ENCODE results near the gene ARMC12. TPM values are rescaled to one million over a fixed set of nuclear protein-coding genes. Genes with fewer than 3 reads are reported as not detected.

ARMC12 gene
- total RNA-seq, 1 donor from 2014 or later, result 0.52 TPM

DNA sequence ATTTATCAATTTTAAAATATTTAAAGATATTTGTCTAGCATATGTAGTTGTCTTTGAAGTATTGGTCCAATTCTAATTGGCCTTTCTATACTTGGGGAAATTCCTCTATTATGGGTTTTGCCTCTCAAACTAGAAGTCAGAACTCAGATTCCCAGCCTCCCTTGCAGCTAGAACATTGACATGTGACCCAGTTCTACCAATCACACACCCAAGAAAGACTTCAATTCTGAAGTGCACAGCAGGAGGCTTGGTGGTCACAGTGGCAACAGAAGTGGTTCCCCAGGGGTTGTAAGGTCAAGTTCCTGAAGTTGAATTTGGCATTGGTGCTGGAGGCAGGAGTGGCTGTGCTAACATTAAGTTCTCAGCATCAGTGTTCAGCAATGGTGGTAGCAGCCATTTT lies 33.3 kb upstream of the ARMC12 start:
- no peaks in the 10 kb centered on the region for H3K4me1 ChIP-seq (ENCODE audit: control insufficient read depth in 3 of 3, insufficient read depth in 3 of 3, low read length in 3 of 3)
- H3K9ac ChIP-seq (ENCODE audit: low read depth in 1 of 3, low read length in 3 of 3), result no peak overlapping the region
- H3K36me3 ChIP-seq (ENCODE audit: control insufficient read depth in 3 of 3, insufficient read depth in 3 of 3, low read length in 3 of 3), result no peaks in the 10 kb centered on the region
- H3K27ac ChIP-seq (ENCODE audit: low read depth, low read length), result no peak overlapping the region
- H3K9me3 ChIP-seq (ENCODE audit: control insufficient read depth in 3 of 3, low read length in 3 of 3), result peaks cover 0 to 4% (median 0%) of the 10 kb centered on the region in 3 donors
- H3K27me3 ChIP-seq (ENCODE audit: control insufficient read depth in 3 of 3, insufficient read depth in 3 of 3, low read length in 3 of 3), result no peaks in the 10 kb centered on the region
- no peak overlapping the region for H3K4me3 ChIP-seq (ENCODE audit: low read length in 3 of 3)

DNA sequence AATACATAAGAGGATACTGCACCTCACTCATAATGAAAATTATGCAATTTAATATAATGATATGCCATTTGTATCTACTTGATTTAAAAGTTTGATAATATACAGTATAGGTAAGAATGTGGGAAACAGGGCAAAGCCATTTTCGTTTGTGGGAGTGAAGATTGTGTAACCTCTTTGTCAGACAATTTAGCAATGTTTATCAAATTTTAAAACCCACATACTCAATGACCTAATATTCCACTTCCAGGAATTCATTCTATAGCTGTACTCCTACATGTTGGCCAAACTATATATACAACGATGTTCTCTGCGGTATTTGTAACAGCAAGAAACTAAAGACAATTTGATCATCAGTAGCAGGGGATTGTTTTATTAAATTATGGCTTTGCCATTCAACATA lies 30.4 kb upstream of the ARMC12 start:
- H3K9ac ChIP-seq (ENCODE audit: low read depth in 1 of 3, low read length in 3 of 3), result no peak overlapping the region
- H3K4me3 ChIP-seq (ENCODE audit: low read length in 3 of 3), result no peak overlapping the region
- no peaks in the 10 kb centered on the region for H3K36me3 ChIP-seq (ENCODE audit: control insufficient read depth in 3 of 3, insufficient read depth in 3 of 3, low read length in 3 of 3)
- H3K9me3 ChIP-seq (ENCODE audit: control insufficient read depth in 3 of 3, low read length in 3 of 3), result peaks cover 0 to 4% (median 0%) of the 10 kb centered on the region in 3 donors
- no peaks in the 10 kb centered on the region for H3K4me1 ChIP-seq (ENCODE audit: control insufficient read depth in 3 of 3, insufficient read depth in 3 of 3, low read length in 3 of 3)
- H3K27me3 ChIP-seq (ENCODE audit: control insufficient read depth in 3 of 3, insufficient read depth in 3 of 3, low read length in 3 of 3), result no peaks in the 10 kb centered on the region
- H3K27ac ChIP-seq (ENCODE audit: low read depth, low read length), result no peak overlapping the region

DNA sequence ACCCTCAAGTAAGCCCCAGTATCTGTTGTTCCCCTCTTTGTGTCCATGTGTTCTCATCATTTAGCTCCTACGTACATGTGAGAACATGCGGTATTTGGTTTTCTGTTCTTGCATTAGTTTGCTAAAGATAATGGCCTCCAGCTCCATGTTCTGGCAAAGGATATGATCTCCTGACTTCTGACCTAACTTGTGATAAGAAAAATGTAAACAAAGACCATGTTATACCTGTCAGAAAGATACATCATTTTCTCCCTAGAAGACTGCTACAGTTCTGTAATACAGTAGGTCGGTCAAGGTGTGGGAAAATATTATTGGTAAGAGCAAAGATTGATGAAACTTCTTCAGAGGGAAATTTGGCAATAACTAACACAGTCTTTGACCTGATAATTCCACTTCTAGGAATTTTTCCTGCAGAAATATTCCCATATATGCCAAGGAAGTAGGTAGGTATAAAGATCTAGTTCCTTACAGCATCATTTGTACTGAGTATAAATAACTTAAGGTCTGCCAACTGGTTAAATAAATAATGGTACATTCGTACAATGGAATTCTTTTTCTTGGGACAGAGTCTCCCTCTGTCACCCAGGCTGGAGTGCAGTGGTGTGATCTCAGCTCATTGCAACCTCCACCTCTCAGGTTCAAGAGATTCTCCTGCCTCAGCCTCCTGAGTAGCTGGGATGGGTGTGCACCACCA lies 29.0 kb upstream of the ARMC12 start:
- H3K27me3 ChIP-seq (ENCODE audit: control insufficient read depth in 3 of 3, insufficient read depth in 3 of 3, low read length in 3 of 3), result no peaks in the 10 kb centered on the region
- H3K9me3 ChIP-seq (ENCODE audit: control insufficient read depth in 3 of 3, low read length in 3 of 3), result peaks cover 0 to 4% (median 0%) of the 10 kb centered on the region in 3 donors
- H3K4me3 ChIP-seq (ENCODE audit: low read length in 3 of 3), result no peak overlapping the region
- H3K36me3 ChIP-seq (ENCODE audit: control insufficient read depth in 3 of 3, insufficient read depth in 3 of 3, low read length in 3 of 3), result no peaks in the 10 kb centered on the region
- H3K4me1 ChIP-seq (ENCODE audit: control insufficient read depth in 3 of 3, insufficient read depth in 3 of 3, low read length in 3 of 3), result no peaks in the 10 kb centered on the region
- H3K27ac ChIP-seq (ENCODE audit: low read depth, low read length), result no peak overlapping the region
- no peak overlapping the region for H3K9ac ChIP-seq (ENCODE audit: low read depth in 1 of 3, low read length in 3 of 3)

DNA sequence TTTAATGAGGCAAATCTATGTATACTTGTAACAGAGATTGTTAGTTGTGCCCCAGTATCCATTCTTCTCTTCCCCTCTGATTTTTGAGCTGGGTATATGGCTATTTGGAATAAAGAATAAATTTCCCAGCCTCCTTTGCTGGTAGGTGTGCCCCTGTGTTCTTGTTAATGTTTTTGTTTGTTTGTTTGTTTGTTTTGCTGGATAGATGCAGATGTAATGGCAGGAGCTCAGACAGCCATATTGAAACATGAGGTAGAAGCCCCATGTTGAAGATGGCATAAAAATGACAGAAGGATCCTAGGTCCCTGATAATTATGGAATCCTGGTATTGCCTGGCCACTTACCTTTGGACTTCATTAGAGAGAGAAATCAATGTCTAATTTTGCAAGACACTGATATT lies 28.2 kb upstream of the ARMC12 start:
- no peak overlapping the region for H3K4me3 ChIP-seq (ENCODE audit: low read length in 3 of 3)
- no peaks in the 10 kb centered on the region for H3K27me3 ChIP-seq (ENCODE audit: control insufficient read depth in 3 of 3, insufficient read depth in 3 of 3, low read length in 3 of 3)
- H3K9ac ChIP-seq (ENCODE audit: low read depth in 1 of 3, low read length in 3 of 3), result no peak overlapping the region
- no peaks in the 10 kb centered on the region for H3K36me3 ChIP-seq (ENCODE audit: control insufficient read depth in 3 of 3, insufficient read depth in 3 of 3, low read length in 3 of 3)
- H3K9me3 ChIP-seq (ENCODE audit: control insufficient read depth in 3 of 3, low read length in 3 of 3), result peaks cover 0 to 2% (median 0%) of the 10 kb centered on the region in 3 donors
- no peak overlapping the region for H3K27ac ChIP-seq (ENCODE audit: low read depth, low read length)
- no peaks in the 10 kb centered on the region for H3K4me1 ChIP-seq (ENCODE audit: control insufficient read depth in 3 of 3, insufficient read depth in 3 of 3, low read length in 3 of 3)

DNA sequence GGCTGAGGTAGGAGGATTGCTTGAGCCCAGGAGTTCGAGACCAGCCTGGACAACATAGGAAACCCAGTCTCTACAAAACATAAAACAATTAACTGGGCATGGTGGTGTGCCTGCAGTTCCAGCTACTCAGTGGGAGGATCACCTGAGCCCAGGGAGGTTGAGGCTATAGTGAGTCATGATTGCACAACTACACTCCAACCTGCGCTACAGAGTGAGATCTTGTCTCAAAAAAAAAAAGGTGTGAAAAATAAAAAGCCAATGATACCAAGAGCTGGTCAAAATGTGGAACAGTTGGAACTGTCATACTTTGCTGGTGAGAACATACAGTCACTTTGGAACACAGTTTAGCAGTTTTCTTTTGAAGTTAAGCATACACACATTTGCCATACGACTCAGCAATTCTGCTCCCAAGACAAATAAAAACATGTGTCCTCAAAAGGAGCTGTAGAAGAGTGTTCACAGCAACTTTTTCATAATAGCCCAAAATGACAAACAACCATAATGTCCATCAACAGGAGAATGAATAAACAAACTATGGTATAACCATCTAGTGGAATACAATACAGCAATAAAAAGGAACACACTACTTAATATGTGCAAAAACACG lies 26.5 kb upstream of the ARMC12 start:
- Histone ChIP-seq H3K9ac (ENCODE audit: low read depth in 1 of 3, low read length in 3 of 3) (no peak overlapping the region), H3K36me3 (ENCODE audit: control insufficient read depth in 3 of 3, insufficient read depth in 3 of 3, low read length in 3 of 3) (no peaks in the 10 kb centered on the region), H3K27me3 (ENCODE audit: control insufficient read depth in 3 of 3, insufficient read depth in 3 of 3, low read length in 3 of 3) (no peaks in the 10 kb centered on the region), H3K27ac (ENCODE audit: low read depth, low read length) (no peak overlapping the region), H3K9me3 (ENCODE audit: control insufficient read depth in 3 of 3, low read length in 3 of 3) (no peaks in the 10 kb centered on the region), H3K4me1 (ENCODE audit: control insufficient read depth in 3 of 3, insufficient read depth in 3 of 3, low read length in 3 of 3) (no peaks in the 10 kb centered on the region), H3K4me3 (ENCODE audit: low read length in 3 of 3) (no peak overlapping the region)

DNA sequence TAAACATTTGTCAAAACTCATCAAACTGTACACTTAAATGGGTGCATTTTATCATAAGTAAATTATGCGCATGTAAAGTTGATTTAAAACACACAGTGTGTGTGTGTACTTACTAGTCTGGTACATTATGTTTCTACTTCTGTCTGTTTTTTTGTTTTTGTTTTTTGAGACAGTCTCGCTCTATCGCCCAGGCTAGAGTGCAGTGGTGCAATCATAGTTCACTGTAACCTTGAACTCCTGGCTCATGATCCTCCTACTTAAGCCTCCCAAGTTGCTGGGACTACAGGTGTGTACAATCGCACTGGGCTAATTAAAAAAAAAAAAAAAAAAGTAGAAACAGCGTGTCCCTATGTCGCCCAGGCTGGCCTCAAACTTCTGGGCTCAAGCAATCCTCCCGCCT lies 25.1 kb upstream of the ARMC12 start:
- Histone ChIP-seq H3K27me3 (ENCODE audit: control insufficient read depth in 3 of 3, insufficient read depth in 3 of 3, low read length in 3 of 3) (no peaks in the 10 kb centered on the region), H3K9ac (ENCODE audit: low read depth in 1 of 3, low read length in 3 of 3) (no peak overlapping the region), H3K4me3 (ENCODE audit: low read length in 3 of 3) (no peak overlapping the region), H3K27ac (ENCODE audit: low read depth, low read length) (no peak overlapping the region), H3K36me3 (ENCODE audit: control insufficient read depth in 3 of 3, insufficient read depth in 3 of 3, low read length in 3 of 3) (no peaks in the 10 kb centered on the region), H3K4me1 (ENCODE audit: control insufficient read depth in 3 of 3, insufficient read depth in 3 of 3, low read length in 3 of 3) (peaks cover 0 to 3% (median 0%) of the 10 kb centered on the region in 3 donors), H3K9me3 (ENCODE audit: control insufficient read depth in 3 of 3, low read length in 3 of 3) (no peaks in the 10 kb centered on the region)

DNA sequence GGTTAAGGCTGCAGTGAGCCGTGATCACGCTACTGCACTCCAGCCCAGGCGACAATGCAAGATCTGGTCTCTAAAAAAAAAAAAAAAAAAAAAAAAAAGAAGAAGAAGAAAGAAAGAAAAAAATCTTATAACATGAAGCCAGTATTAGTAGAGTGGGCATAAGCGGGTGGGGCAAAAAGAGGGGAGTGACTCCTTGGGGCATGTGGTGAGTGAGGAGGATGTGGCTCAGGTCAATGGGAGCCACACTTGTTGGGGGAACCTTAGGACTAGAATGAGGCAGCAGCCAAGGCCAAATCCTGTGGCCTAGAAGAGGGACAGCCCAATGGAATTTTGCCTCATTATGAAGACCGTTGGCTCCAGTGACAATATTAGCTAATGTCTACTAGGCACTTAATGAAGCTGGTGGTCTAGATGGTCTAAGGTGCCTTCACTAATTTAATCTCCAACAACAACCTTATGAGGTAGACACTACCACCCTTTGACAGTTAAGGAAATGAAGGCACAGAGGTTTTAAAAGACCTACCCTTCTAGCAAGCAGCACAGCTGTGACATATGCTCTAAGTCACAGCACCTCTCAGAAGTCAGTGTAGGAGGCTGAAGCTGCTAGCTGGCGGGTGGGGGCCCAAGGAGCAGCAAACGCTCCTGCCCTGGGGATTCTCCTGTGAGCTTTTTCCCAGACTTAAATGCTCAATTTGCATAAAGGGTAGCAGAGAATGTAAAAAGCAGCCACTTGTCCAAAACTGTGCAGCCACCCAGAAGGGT lies 23.6 kb upstream of the ARMC12 start:
- no peaks in the 10 kb centered on the region for H3K27me3 ChIP-seq (ENCODE audit: control insufficient read depth in 3 of 3, insufficient read depth in 3 of 3, low read length in 3 of 3)
- H3K36me3 ChIP-seq (ENCODE audit: control insufficient read depth in 3 of 3, insufficient read depth in 3 of 3, low read length in 3 of 3), result no peaks in the 10 kb centered on the region
- H3K4me1 ChIP-seq (ENCODE audit: control insufficient read depth in 3 of 3, insufficient read depth in 3 of 3, low read length in 3 of 3), result peaks cover 0 to 7% (median 0%) of the 10 kb centered on the region in 3 donors
- no peak overlapping the region for H3K27ac ChIP-seq (ENCODE audit: low read depth, low read length)
- no peak overlapping the region for H3K4me3 ChIP-seq (ENCODE audit: low read length in 3 of 3)
- H3K9me3 ChIP-seq (ENCODE audit: control insufficient read depth in 3 of 3, low read length in 3 of 3), result no peaks in the 10 kb centered on the region
- H3K9ac ChIP-seq (ENCODE audit: low read depth in 1 of 3, low read length in 3 of 3), result no peak overlapping the region

DNA sequence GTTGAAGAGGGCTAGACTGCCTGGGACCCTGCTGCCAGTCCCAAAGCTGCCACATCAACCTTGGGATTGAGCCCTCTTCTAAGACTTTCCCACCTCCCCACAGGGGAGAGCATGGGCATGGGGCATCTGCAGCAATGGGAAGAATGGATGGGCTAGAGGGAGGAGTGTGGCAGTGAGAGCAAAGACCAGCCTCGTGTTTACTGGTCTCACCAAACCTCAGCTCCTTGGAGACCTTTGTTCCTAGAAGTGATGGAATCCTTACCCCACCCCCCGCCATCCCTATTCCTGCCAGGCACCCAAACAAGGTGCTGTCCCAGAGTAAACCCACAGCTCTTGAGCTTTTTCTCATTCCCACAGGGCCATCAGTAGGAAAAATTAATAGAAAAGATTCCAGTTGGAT lies 20.0 kb upstream of the ARMC12 start:
- Histone ChIP-seq H3K27ac (ENCODE audit: low read depth, low read length) (no peak overlapping the region), H3K9ac (ENCODE audit: low read depth in 1 of 3, low read length in 3 of 3) (no peak overlapping the region), H3K4me1 (ENCODE audit: control insufficient read depth in 3 of 3, insufficient read depth in 3 of 3, low read length in 3 of 3) (peaks cover 15 to 33% (median 26%) of the 10 kb centered on the region in 3 donors), H3K27me3 (ENCODE audit: control insufficient read depth in 3 of 3, insufficient read depth in 3 of 3, low read length in 3 of 3) (no peaks in the 10 kb centered on the region), H3K4me3 (ENCODE audit: low read length in 3 of 3) (no peak overlapping the region), H3K9me3 (ENCODE audit: control insufficient read depth in 3 of 3, low read length in 3 of 3) (no peaks in the 10 kb centered on the region), H3K36me3 (ENCODE audit: control insufficient read depth in 3 of 3, insufficient read depth in 3 of 3, low read length in 3 of 3) (no peaks in the 10 kb centered on the region)

DNA sequence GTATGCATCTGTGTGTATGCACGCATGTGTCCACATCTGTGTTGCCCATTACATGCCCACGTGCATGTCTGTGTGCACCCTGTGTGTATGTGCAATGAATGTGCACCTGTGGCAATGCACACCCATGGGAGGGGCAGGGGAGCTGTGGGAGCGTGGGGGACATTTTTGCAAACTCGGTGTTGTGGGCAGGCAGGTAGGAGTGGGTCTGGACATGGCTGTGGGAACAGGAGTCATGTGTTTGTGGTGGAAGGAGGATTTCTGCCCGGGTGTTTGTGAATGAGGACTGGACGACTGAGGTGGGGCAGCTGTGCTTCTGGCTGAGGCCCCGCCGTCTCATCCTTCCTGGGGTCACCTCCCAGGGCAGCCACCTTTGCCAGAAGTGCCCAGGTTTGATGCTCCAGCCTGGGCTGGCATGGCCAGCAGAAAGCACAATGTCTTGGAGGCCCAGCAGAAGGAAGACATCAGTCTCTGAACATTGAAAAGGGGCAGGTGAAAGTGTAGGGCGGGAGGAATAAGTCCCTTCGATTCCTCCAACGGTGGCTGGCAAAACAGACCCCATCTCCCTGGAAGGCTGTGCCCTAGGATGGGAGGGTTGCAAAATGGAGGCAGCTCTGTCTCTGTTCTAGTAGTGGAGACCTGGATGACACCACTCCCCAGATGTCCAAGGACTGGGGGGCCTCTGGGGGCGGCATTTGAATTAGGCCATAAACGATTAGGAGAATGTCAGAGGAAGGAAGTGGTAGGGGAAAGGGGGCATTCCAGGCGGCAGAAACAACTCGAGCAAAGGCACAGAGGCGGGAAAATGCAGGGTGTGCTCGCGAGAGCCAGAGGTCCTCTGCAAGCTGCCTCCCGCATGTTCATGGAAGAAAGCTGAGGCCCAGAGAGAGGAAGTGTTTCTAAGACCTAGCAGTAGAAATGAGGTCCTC lies 19.1 kb upstream of the ARMC12 start:
- H3K27me3 ChIP-seq (ENCODE audit: control insufficient read depth in 3 of 3, insufficient read depth in 3 of 3, low read length in 3 of 3), result no peaks in the 10 kb centered on the region
- H3K9ac ChIP-seq (ENCODE audit: low read depth in 1 of 3, low read length in 3 of 3), result no peak overlapping the region
- no peak overlapping the region for H3K27ac ChIP-seq (ENCODE audit: low read depth, low read length)
- H3K36me3 ChIP-seq (ENCODE audit: control insufficient read depth in 3 of 3, insufficient read depth in 3 of 3, low read length in 3 of 3), result no peaks in the 10 kb centered on the region
- no peaks in the 10 kb centered on the region for H3K9me3 ChIP-seq (ENCODE audit: control insufficient read depth in 3 of 3, low read length in 3 of 3)
- no peak overlapping the region for H3K4me3 ChIP-seq (ENCODE audit: low read length in 3 of 3)
- peaks cover 24 to 42% (median 35%) of the 10 kb centered on the region in 3 donors for H3K4me1 ChIP-seq (ENCODE audit: control insufficient read depth in 3 of 3, insufficient read depth in 3 of 3, low read length in 3 of 3)

Measured in skeletal muscle tissue (tissue), 4 donors.